Cardiac fibroblast (primary cell): ENCODE measurements around the gene OR52K2.
"Not testable (repeated sequence)": the region's sequence is repeated elsewhere in the genome, so short reads cannot be mapped to it uniquely, and the experiment has no call there.

Experiments
- DNase-seq, 2 donors: peaks; one replicate each; pipeline versions ENCODE4 v3.0.0 to v3.0.0-alpha.2; 2010; ENCODE audit warnings: low read depth in 2 of 2
- H3K4me3 ChIP-seq, 2 donors: replicated peaks in 1 of 2; 1 replicate in 1 of 2; 2 replicates in 1 of 2; pipeline ENCODE4 v1.5.1; 2011; ENCODE audit warnings: low read depth in 2 of 2, low read length in 2 of 2, mild to moderate bottlenecking in 2 of 2, moderate library complexity in 1 of 2
- TF ChIP-seq, protein P1 (sequence below): IDR thresholded peaks from one replicate; pipeline ENCODE4 v1.5.1; 2011; ENCODE audit warnings: low read depth, mild to moderate bottlenecking, low read length, inconsistent platforms

OR52K2 gene

DNA sequence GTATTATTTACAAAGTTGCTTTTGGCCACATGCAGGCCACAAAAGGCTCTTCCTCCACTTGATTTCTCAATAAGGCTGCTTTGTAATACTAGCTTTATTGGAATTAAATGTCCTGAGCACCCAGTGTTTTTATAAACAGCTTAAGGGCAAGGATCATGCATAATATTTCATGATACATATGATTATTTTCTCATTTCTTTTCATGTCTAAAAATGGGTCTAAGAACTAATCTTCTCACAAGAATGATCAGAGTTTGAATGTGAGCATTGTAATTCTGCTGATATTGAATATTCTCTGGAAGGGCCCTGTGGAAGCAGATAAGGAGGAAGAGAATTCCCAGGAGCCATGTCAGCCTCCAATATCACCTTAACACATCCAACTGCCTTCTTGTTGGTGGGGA, at the start of gene OR52K2:
OR52K2 (plus strand) TSS at position 301 of the 400 bp plus-strand sequence; CDS start at position 346, 45 bp downstream.
- no peak within 1 kb of the TSS for H3K4me3 ChIP-seq
- no peak for DNase-seq
- TF ChIP-seq, protein P1, sequence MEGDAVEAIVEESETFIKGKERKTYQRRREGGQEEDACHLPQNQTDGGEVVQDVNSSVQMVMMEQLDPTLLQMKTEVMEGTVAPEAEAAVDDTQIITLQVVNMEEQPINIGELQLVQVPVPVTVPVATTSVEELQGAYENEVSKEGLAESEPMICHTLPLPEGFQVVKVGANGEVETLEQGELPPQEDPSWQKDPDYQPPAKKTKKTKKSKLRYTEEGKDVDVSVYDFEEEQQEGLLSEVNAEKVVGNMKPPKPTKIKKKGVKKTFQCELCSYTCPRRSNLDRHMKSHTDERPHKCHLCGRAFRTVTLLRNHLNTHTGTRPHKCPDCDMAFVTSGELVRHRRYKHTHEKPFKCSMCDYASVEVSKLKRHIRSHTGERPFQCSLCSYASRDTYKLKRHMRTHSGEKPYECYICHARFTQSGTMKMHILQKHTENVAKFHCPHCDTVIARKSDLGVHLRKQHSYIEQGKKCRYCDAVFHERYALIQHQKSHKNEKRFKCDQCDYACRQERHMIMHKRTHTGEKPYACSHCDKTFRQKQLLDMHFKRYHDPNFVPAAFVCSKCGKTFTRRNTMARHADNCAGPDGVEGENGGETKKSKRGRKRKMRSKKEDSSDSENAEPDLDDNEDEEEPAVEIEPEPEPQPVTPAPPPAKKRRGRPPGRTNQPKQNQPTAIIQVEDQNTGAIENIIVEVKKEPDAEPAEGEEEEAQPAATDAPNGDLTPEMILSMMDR = no peak

DNA sequence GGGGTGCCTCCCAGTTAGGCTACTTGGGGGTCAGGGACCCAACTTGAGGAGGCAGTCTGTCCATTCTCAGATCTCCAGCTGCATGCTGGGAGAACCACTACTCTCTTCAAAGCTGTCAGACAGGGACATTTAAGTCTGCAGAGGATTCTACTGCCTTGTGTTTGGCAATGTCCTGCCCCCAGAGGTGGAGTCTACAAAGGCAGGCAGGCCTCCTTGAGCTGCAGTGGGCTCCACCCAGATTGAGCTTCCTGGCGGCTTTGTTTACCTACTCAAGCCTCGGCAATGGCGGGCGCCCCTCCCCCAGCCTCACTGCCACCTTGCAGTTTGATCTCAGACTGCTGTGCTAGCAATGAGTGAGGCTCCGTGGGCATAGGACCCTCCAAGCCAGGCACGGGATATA, 42.9 kb upstream of the OR52K2 start:
- not testable (repeated sequence) for DNase-seq, H3K4me3 ChIP-seq

DNA sequence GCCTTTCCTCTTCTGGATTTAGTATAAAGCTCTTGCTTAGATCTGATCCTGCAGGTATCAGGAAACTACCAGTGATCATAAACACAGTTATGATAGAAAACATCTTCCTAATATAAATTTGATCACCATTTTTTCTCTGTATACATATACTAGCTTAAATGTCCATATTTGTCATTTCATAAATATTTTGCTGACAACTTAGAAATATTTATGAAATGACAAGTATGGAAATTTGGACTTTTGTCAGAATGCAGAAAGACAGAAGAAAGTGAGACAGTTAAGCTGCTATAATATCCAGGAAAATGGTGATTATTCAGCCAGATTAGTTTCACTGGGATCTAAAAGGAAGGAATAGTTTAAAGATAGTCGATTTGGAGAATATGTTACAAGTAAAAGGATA, 32.8 kb upstream of the OR52K2 start:
- TF ChIP-seq, protein P1 = no peak
- DNase-seq = no peak
- H3K4me3 ChIP-seq = no peak overlapping the region

DNA sequence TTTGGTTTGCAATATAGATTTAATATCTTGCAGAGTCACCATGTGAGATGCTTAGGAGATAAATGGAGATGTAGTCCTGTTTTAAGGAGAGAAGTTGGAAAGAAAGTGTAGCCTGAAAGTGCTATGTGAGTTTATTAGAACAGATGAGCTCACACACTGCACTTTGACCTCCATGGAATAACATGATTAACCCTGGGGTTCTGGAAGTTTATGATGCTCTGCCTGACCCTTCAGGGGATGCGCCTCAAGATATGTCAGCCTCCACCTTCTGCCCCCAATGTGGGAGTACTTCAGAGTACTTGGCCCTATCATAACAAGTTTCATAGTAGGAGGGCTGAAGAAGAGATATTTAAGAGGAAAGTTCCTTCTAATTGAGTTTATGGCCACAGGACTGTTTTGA, 32.3 kb upstream of the OR52K2 start:
- DNase-seq = no peak
- no peak overlapping the region for H3K4me3 ChIP-seq
- TF ChIP-seq, protein P1 = no peak

DNA sequence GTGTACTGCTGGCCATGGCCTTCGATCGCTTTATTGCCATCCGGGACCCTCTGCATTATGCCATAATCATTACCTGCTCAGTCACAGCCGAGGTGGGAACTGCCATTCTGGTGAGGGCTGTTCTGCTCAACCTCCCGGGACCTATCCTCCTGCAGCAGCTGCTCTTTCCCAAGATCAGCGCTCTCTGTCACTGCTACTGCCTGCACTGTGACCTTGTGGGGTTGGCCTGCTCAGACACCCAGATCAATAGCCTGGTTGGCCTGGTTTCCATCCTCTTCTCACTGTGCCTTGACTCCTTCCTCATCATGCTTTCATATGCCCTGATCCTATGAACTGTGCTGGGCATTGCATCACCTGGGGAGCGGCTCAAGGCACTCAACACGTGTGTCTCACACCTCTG, 30.7 kb upstream of the OR52K2 start:
- TF ChIP-seq, protein P1 = no peak
- no peak overlapping the region for H3K4me3 ChIP-seq
- DNase-seq = no peak

DNA sequence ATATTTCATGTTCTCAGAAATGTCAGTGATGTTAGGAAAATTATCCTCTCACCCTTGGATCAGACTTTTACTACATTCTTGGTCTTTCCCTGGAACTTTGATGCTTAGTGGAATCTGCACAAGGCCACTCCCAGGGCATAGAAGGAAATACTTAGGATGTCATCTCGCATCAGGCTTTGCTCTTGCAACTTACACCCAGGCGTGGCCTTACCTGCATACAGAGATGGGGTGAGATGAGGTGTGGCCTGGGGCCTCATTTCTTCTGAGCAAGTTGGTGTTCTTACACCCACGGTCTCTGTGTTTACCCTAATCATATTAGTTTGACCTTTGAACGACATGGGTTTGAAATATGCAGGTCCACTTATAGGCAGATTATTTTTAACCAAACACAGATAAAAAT, 19.0 kb upstream of the OR52K2 start:
- no peak for DNase-seq
- TF ChIP-seq, protein P1 = no peak
- no peak overlapping the region for H3K4me3 ChIP-seq

DNA sequence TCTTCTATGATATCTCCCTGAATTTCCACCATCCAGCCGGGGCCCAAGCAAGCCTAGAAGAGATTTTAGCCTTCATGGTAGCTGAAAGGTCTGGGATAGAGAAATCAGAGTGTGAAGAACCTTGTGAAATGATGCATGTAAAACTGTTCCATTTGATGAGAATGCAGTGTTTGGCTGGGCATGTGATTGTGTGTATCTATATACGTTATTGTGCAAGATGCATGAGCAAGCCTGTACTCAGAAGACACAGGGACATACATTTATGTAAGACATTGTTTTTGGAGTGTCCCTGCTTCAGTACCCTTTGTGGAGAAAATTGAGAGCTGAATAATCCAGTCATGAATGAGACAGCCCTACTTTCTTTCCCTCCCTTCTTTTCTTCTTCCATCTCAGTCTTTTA, 15.2 kb upstream of the OR52K2 start:
- H3K4me3 ChIP-seq = no peak overlapping the region
- TF ChIP-seq, protein P1 = no peak
- DNase-seq = no peak
